SJSA1 (cell line): ENCODE data around the gene PSMB2. TPM values are rescaled to one million over a fixed set of nuclear protein-coding genes. Genes with fewer than 3 reads are reported as not detected.
"Not testable (repeated sequence)": the region's sequence is repeated elsewhere in the genome, so short reads cannot be mapped to it uniquely, and the experiment has no call there.

ENCODE experiments used
- DNase-seq, 2 experiments: peaks; one replicate each; pipeline ENCODE4 v3.0.0-alpha.2; 2015 to 2020; ENCODE audit warnings: low spot score in 2 of 2, low read depth in 1 of 2
- H3K27ac ChIP-seq: fragments of 250-450 bp; sonication (Bioruptor Pico); 2 replicates; pipeline ENCODE4 v1.5.1; 2020; ENCODE audit warnings: mild to moderate bottlenecking, moderate library complexity
- H3K27me3 ChIP-seq: fragments of 250-450 bp; sonication (Bioruptor Pico); replicated peaks from 2 replicates; pipeline ENCODE4 v1.5.1; 2020; ENCODE audit warnings: mild to moderate bottlenecking, moderate library complexity
- H3K36me3 ChIP-seq: fragments of 250-450 bp; sonication (Bioruptor Pico); 2 replicates; pipeline ENCODE4 v1.5.1; 2020; ENCODE audit warnings: mild to moderate bottlenecking
- H3K4me1 ChIP-seq: fragments of 250-450 bp; sonication (Bioruptor Pico); replicated peaks from 2 replicates; pipeline ENCODE4 v1.6.1; 2021; ENCODE audit warnings: mild to moderate bottlenecking
- H3K4me3 ChIP-seq: fragments of 250-450 bp; sonication (Bioruptor Pico); 2 replicates; pipeline ENCODE4 v1.5.1; 2020; ENCODE audit warnings: mild to moderate bottlenecking
- H3K9me3 ChIP-seq: fragments of 250-450 bp; sonication (Bioruptor Pico); replicated peaks from 2 replicates; pipeline ENCODE4 v1.5.1; 2020; ENCODE audit warnings: mild to moderate bottlenecking
- total RNA-seq: library from RNA; depleted of rRNA; stranded (reverse); fragments of >200 nt; shearing (Covaris generic); gene quantifications from 2 replicates; pipeline ENCODE4 v1.2.3, GENCODE V29; 2014; rRNA removed

The PSMB2 gene
- 38.4 and 48.3 TPM in 2 replicates for total RNA-seq

DNA sequence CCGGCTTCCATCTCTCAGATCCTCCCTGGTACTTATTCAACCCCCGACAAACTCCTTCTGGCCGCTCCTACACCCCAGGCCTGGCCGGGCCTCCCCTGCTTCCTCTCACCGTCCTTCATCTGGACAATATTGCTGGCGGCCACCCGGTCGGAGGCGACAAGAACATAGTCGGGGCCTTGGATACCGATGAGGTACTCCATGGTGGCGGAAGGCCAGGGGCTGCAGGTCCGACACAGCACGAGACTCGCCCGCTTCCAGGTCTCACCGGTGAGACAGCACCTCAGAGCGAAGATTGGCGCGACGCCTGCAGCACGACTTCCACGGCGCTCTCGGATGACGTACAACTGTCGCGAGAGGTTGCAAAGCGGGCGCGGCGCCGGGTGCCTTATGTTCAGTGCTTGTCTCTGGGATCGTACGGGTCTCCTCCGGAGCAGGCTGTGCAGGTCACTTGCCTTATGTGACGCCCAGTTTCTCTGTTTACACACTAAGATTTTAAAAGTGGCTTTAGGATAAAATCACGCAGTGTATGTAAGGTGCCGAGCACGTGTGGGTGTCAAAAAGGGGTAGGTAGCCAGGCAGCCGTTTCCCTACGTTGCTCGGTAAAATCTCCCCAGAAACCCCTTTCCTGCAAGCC is at the start of gene PSMB2:
Gene PSMB2, minus strand, starts transcription at position 294 of the 634 bp plus-strand sequence. Its CDS starts 94 bp downstream, at position 200.
- H3K9me3 ChIP-seq, result no peaks in the 10 kb centered on the region; the same call in 1 of the 2 replicates
- H3K4me1 ChIP-seq, result peaks cover 6% of the 10 kb centered on the region
- DNase-seq, result peak; percentile 91 to 96
- H3K4me3 ChIP-seq, result peak within 1 kb of the TSS; percentile 81
- H3K27ac ChIP-seq, result peak within 1 kb of the TSS; percentile 85
- H3K36me3 ChIP-seq, result peaks cover 19% of the 10 kb centered on the region
- peaks cover 16% of the 10 kb centered on the region; the same call in 1 of the 2 replicates for H3K27me3 ChIP-seq

DNA sequence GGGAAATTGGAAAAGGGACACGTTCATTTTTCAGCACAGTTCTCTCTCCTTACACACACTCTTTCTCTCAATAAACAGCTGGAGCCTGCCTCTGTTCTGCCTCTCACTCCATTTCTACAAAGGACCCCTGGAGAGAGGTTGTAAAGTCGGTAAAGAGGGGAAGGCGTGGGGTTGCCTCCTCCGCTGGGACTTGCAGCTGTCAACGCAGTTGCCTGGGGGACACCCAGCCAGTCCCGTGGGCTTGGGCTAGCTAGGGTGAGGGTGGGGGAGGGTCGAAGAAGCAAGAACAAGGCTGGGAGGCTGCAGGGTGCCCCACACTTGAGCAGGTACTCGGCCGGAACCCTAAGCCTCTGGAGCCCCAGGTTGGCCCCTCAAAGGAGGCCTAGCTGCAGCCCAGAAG is 49.8 kb upstream of the PSMB2 start:
- Histone ChIP-seq H3K27ac (no peak overlapping the region), H3K27me3 (peaks cover 25% of the 10 kb centered on the region), H3K9me3 (no peaks in the 10 kb centered on the region; the same call in 1 of the 2 replicates), H3K4me3 (no peak overlapping the region), H3K4me1 (no peaks in the 10 kb centered on the region), H3K36me3 (no peaks in the 10 kb centered on the region)
- DNase-seq, result no peak

DNA sequence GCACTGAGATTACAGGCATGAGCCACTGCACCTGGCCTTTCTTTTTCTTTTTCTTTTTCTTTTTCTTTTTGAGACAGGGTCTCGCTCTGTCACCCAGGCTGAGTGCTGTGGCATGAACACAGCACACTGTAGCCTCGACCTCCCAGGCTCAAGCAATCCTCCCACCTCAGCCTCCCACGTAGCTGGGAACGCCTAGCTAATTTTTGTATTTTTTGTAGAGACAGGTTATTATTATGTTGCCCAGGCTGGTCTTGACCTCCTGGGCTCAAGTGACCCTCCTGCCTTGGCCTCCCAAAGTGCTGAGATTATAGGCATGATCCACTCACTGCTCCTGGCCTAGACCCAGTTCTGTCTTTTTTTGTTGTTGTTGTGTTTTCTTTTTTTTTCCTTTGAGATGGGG is 48.8 kb upstream of the PSMB2 start:
- not testable (repeated sequence) for DNase-seq, H3K36me3 ChIP-seq, H3K9me3 ChIP-seq, H3K27ac ChIP-seq, H3K4me3 ChIP-seq, H3K4me1 ChIP-seq
- peaks cover 25% of the 10 kb centered on the region for H3K27me3 ChIP-seq

- Histone ChIP-seq H3K36me3 (no peaks in the 10 kb centered on the region), H3K4me1 (no peaks in the 10 kb centered on the region), H3K27ac (no peak overlapping the region), H3K9me3 (no peaks in the 10 kb centered on the region), H3K4me3 (no peak overlapping the region), H3K27me3 (peaks cover 21% of the 10 kb centered on the region)
- DNase-seq, result no peak
Observed at GRCh38 chr1:35688161-35688560, 46.8 kb upstream of the PSMB2 start.

- no peaks in the 10 kb centered on the region for H3K36me3 ChIP-seq
Observed at GRCh38 chr1:35683012-35683411, 41.7 kb upstream of the PSMB2 start.

GRCh38 chr1:35680271-35680670 is 38.9 kb upstream of the PSMB2 start:
- Histone ChIP-seq H3K9me3 (no peaks in the 10 kb centered on the region), H3K27me3 (peaks cover 21% of the 10 kb centered on the region), H3K4me1 (no peaks in the 10 kb centered on the region), H3K27ac (no peak overlapping the region), H3K36me3 (no peaks in the 10 kb centered on the region), H3K4me3 (no peak overlapping the region)
- no peak for DNase-seq

More at GRCh38 chr1:35683012-35683411, 41.7 kb upstream of the PSMB2 start:
- H3K27me3 ChIP-seq, result peaks cover 24% of the 10 kb centered on the region
- no peaks in the 10 kb centered on the region for H3K9me3 ChIP-seq
- no peaks in the 10 kb centered on the region for H3K4me1 ChIP-seq
- H3K27ac ChIP-seq, result no peak overlapping the region
- no peak for DNase-seq
- H3K4me3 ChIP-seq, result no peak overlapping the region

- peaks cover 21% of the 10 kb centered on the region; the same call in 1 of the 2 replicates for H3K27me3 ChIP-seq
- H3K4me1 ChIP-seq, result no peaks in the 10 kb centered on the region
- H3K4me3 ChIP-seq, result no peak overlapping the region
- H3K36me3 ChIP-seq, result no peaks in the 10 kb centered on the region
- DNase-seq, result no peak
- H3K27ac ChIP-seq, result no peak overlapping the region
- no peaks in the 10 kb centered on the region for H3K9me3 ChIP-seq
Observed at GRCh38 chr1:35675773-35676172, 34.4 kb upstream of the PSMB2 start.

DNA sequence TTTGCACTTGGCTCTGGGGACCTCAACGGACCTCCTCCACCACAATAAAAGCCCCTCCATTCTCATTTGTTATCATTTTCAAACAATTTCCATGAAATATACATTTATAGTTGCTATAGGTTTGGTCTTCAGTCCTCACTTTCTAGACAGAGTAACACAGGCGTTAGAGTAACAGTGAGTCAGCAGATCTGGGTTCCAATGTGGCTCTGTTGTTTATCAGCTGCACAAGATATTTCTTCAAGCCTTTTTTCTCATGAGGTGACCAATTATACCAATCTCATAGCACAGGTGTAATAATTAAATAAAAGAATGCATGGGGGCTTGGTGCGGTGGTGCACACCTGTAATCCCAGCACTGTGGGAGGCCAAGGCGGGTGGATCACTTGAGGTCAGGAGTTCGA is 32.8 kb upstream of the PSMB2 start:
- Histone ChIP-seq H3K4me3 (no peak overlapping the region), H3K36me3 (no peaks in the 10 kb centered on the region), H3K9me3 (no peaks in the 10 kb centered on the region), H3K4me1 (no peaks in the 10 kb centered on the region), H3K27me3 (peaks cover 21% of the 10 kb centered on the region; the same call in 1 of the 2 replicates), H3K27ac (no peak overlapping the region)
- DNase-seq, result no peak

DNA sequence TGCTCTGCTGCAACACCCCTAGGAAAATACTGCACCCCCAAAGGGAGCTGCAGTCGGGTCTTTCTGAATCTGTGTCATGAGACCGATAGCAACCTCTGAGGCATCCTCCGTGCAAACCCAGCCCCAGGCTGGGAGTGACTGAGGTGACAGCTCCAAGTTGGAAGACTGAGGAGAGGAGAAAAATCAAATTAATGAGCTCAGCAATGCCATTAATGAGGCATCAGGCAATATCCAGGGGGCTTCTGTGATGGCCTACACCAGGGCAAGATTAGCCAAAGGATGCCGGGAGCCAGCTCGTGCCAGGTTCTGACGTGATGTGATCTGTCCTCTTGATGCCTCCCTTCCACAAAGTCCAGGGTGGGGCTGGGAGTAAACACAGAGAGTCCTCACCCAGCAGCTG is 30.8 kb upstream of the PSMB2 start:
- no peak for DNase-seq
- no peak overlapping the region for H3K27ac ChIP-seq
- H3K4me3 ChIP-seq, result no peak overlapping the region
- H3K36me3 ChIP-seq, result no peaks in the 10 kb centered on the region
- H3K4me1 ChIP-seq, result no peaks in the 10 kb centered on the region
- H3K27me3 ChIP-seq, result peaks cover 12% of the 10 kb centered on the region; the same call in 1 of the 2 replicates
- H3K9me3 ChIP-seq, result no peaks in the 10 kb centered on the region

DNA sequence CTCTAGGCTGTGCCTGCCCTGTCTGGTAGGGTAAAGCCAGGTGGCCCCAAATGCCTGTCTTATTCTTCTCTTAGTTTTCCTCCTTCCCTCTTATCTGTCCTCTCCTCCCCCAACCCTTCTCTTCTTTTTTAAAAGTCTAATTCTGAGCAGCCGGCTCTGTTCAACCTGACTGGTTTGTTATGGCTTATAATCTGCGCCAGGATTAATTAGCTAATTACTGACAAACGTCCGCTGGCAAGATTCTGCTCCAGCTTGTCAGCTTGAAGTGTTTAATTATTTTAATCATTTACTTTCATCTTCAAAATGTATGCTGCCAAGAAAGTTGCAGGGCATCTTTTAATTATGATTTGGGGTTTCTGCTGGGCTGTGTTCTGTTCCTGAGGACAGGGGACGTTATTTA is 27.2 kb upstream of the PSMB2 start:
- Histone ChIP-seq H3K36me3 (no peaks in the 10 kb centered on the region), H3K9me3 (no peaks in the 10 kb centered on the region), H3K4me3 (no peak overlapping the region), H3K27ac (no peak overlapping the region), H3K4me1 (no peaks in the 10 kb centered on the region), H3K27me3 (0 out of 2 replicates have a peak, but pooled peaks cover 2% of the 10 kb centered on the region)
- no peak for DNase-seq

- H3K4me1 ChIP-seq, result no peaks in the 10 kb centered on the region
- 0 out of 2 replicates have a peak, but pooled peaks cover 2% of the 10 kb centered on the region for H3K27me3 ChIP-seq
- no peaks in the 10 kb centered on the region for H3K9me3 ChIP-seq
- H3K27ac ChIP-seq, result no peak overlapping the region
- H3K36me3 ChIP-seq, result no peaks in the 10 kb centered on the region
- no peak overlapping the region for H3K4me3 ChIP-seq
- no peak for DNase-seq
Observed at GRCh38 chr1:35666916-35667315, 25.6 kb upstream of the PSMB2 start.

- H3K9me3 ChIP-seq, result no peaks in the 10 kb centered on the region
- H3K27ac ChIP-seq, result no peak overlapping the region
- no peak for DNase-seq
- no peaks in the 10 kb centered on the region for H3K36me3 ChIP-seq
- H3K4me3 ChIP-seq, result no peak overlapping the region
- H3K27me3 ChIP-seq, result 0 out of 2 replicates have a peak, but pooled peaks cover 6% of the 10 kb centered on the region
- H3K4me1 ChIP-seq, result no peaks in the 10 kb centered on the region
Observed at GRCh38 chr1:35666216-35666615, 24.9 kb upstream of the PSMB2 start.

DNA sequence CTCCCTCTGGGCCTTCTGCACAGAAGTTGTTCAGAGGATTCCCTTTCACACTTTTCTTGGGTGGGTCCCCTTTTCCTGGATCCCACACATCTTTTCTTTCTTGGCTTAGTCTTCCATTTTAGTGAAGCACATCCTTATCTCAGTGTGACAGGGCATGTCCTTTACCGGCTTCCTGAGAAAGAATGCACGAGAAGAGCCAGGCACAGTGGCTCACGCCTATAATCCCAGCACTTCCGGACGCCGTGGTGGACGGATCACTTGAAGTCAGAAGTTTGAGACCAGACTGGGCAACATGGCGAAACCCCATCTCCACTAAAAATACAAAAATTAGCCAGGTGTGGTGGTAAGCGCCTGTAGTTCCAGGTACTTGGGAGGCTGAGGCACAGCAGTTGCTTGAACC is 22.1 kb upstream of the PSMB2 start:
- Histone ChIP-seq H3K27ac (no peak overlapping the region), H3K27me3 (peaks cover 6% of the 10 kb centered on the region; the same call in 1 of the 2 replicates), H3K36me3 (no peaks in the 10 kb centered on the region), H3K4me3 (no peak overlapping the region), H3K9me3 (no peaks in the 10 kb centered on the region), H3K4me1 (no peaks in the 10 kb centered on the region)
- no peak for DNase-seq

GRCh38 chr1:35661474-35661795 is 20.1 kb upstream of the PSMB2 start:
- Histone ChIP-seq H3K4me3 (no peak overlapping the region), H3K27me3 (peaks cover 6% of the 10 kb centered on the region; the same call in 1 of the 2 replicates), H3K4me1 (0 out of 2 replicates have a peak, but pooled peaks cover under 1% of the 10 kb centered on the region), H3K27ac (no peak overlapping the region), H3K9me3 (no peaks in the 10 kb centered on the region), H3K36me3 (no peaks in the 10 kb centered on the region)
- no peak for DNase-seq
